Upper lobe of left lung (tissue), 6 donors: ENCODE data around the gene FAM151A. TPM values are rescaled to one million over a fixed set of nuclear protein-coding genes. Genes with fewer than 3 reads are reported as not detected.
A peak's percentile ranks its signal among the peaks of the same experiment; 100 is the strongest.

Experiments
- ATAC-seq, 2 donors: fragments of 200-7000 bp; cut with Tn5 transposase; one replicate each; pipeline ENCODE4 v1.9.1; 2022; ENCODE audit warnings: mild to moderate bottlenecking in 2 of 2, moderate library complexity in 2 of 2; ENCODE audit not compliant: low FRiP score in 2 of 2
- DNase-seq, 2 donors: peaks; one replicate each; pipeline ENCODE4 v3.0.0-alpha.2; 2019 to 2020
- H3K27ac ChIP-seq, 4 donors: fragments of 200-600 bp; sonication (generic); one replicate each; pipeline ENCODE4 v1.5.1; 2016 to 2019
- H3K27me3 ChIP-seq, 4 donors: fragments of 200-600 bp; sonication (generic); one replicate each; pipeline ENCODE4 v1.5.1; 2017 to 2019
- H3K36me3 ChIP-seq, 4 donors: fragments of 200-600 bp; sonication (generic); one replicate each; pipeline ENCODE4 v1.5.1; 2016 to 2019
- H3K4me1 ChIP-seq, 4 donors: fragments of 200-600 bp; sonication (generic); one replicate each; pipeline ENCODE4 v1.5.1; 2018 to 2019
- H3K4me3 ChIP-seq, 4 donors: fragments of 200-600 bp; sonication (generic); one replicate each; pipeline ENCODE4 v1.5.1; 2017 to 2019; ENCODE audit warnings: mild to moderate bottlenecking in 2 of 4, moderate library complexity in 1 of 4
- H3K9me3 ChIP-seq, 4 donors: fragments of 200-600 bp; sonication (generic); one replicate each; pipeline ENCODE4 v1.5.1; 2018 to 2019
- CTCF ChIP-seq, 6 experiments: fragments of 450-650 bp in 4 of 6; fragments of 200-600 bp in 2 of 6; sonication (generic) in 2 of 6; IDR thresholded peaks; one replicate each; pipeline ENCODE4 v1.5.1; 2016 to 2019; ENCODE audit warnings: antibody characterized with exemption in 6 of 6
- EP300 ChIP-seq, 4 donors: sonication (generic); formaldehyde crosslinking; IDR thresholded peaks; one replicate each; pipeline ENCODE4 v1.5.1; 2017; ENCODE audit warnings: antibody characterized with exemption in 4 of 4, control low read depth in 2 of 4
- POLR2A ChIP-seq, 4 donors: fragments of 450-650 bp; IDR thresholded peaks; one replicate each; pipeline ENCODE4 v1.5.1; 2016 to 2017; ENCODE audit warnings: antibody characterized with exemption in 4 of 4, mild to moderate bottlenecking in 2 of 4
- POLR2AphosphoS5 ChIP-seq, 2 donors: sonication (generic); formaldehyde crosslinking; IDR thresholded peaks; one replicate each; pipeline ENCODE4 v1.5.1; 2017; ENCODE audit warnings: antibody characterized with exemption in 2 of 2
- WGBS, 2 donors: methylation state at CpG; one replicate each; pipeline ENCODE4 v1.1.5; 2017 to 2018; 5-methylcytosine and 5-hydroxymethylcytosine counted together
- total RNA-seq, 6 donors: library from RNA; depleted of rRNA in 4 of 6; stranded (reverse); fragments of >200 nt in 4 of 6; gene quantifications; one replicate each; pipeline versions ENCODE4 v1.1.0 to v1.2.1, GENCODE V29; 2016 to 2021
- donor health status: DM: no; HTN: no; CAD: no; lungs with moderate emphysema.
- donor health status: DM: no; HTN: yes; CAD: no; lungs with severe emphysema.

The FAM151A gene
- total RNA-seq, 6 donors from 2014 or later = not detected

- H3K27ac ChIP-seq = no peak overlapping the region
- WGBS, 2 donors = 45 to 48% methylated on average over 6 to 8 of the region's 8 CpGs
- H3K36me3 ChIP-seq = no peaks in the 10 kb centered on the region
- no peak for DNase-seq
- H3K4me3 ChIP-seq = no peak overlapping the region
- H3K9me3 ChIP-seq = no peaks in the 10 kb centered on the region
- no peak for ATAC-seq
- H3K4me1 ChIP-seq = peaks cover 0 to 11% (median 3%) of the 10 kb centered on the region in 4 donors
- TF ChIP-seq CTCF (IDR thresholded peaks at IDR 0.05) = no peak
- no peak for TF ChIP-seq POLR2A (IDR thresholded peaks at IDR 0.05)
- TF ChIP-seq POLR2AphosphoS5 (IDR thresholded peaks at IDR 0.05) = no peak
- TF ChIP-seq EP300 (IDR thresholded peaks at IDR 0.05) = no peak
- no peaks in the 10 kb centered on the region for H3K27me3 ChIP-seq
These were observed 51.4 kb downstream of the FAM151A start for GRCh38 chr1:54571803-54572541.

DNA sequence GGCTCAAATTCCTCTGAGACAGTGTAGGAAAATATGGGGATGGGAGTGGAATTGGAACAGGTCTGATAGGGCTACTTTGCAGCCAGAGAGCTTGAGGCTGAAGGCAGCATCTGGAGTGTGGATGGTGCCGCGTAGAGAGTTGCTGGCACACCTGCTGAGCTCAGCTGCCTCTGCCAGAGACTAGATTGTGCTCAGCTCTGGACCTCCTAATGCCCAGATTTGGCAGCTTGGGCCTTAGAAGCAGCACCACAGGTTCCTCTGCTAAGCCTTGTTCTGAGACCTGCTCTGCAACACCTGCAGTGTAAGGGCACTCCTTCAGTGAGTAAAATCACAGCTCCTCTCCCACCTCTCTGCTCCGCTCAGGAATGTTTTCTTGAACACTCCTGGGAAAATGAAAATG is 52.0 kb downstream of the FAM151A start:
- H3K27ac ChIP-seq = no peak overlapping the region
- DNase-seq = no peak
- no peak for ATAC-seq
- no peaks in the 10 kb centered on the region for H3K36me3 ChIP-seq
- H3K4me3 ChIP-seq = no peak overlapping the region
- TF ChIP-seq POLR2AphosphoS5 (IDR thresholded peaks at IDR 0.05) = no peak
- WGBS, 2 donors = 81 to 94% methylated on average over 3 of the region's 3 CpGs
- H3K27me3 ChIP-seq = no peaks in the 10 kb centered on the region
- H3K4me1 ChIP-seq = peaks cover 0 to 11% (median 3%) of the 10 kb centered on the region in 4 donors
- H3K9me3 ChIP-seq = no peaks in the 10 kb centered on the region

- ATAC-seq (no peak), DNase-seq (no peak)
- no peak overlapping the region for H3K4me3 ChIP-seq
- 93 to 95% methylated on average over 5 of the region's 5 CpGs for WGBS, 2 donors
- H3K4me1 ChIP-seq = peaks cover 0 to 11% (median 3%) of the 10 kb centered on the region in 4 donors
- TF ChIP-seq CTCF (IDR thresholded peaks at IDR 0.05) = no peak
- TF ChIP-seq EP300 (IDR thresholded peaks at IDR 0.05) = no peak
- no peak for TF ChIP-seq POLR2A (IDR thresholded peaks at IDR 0.05)
- no peak for TF ChIP-seq POLR2AphosphoS5 (IDR thresholded peaks at IDR 0.05)
- H3K36me3 ChIP-seq = no peaks in the 10 kb centered on the region
- H3K9me3 ChIP-seq = no peaks in the 10 kb centered on the region
- H3K27me3 ChIP-seq = no peaks in the 10 kb centered on the region
- H3K27ac ChIP-seq = no peak overlapping the region
These were observed 53.2 kb downstream of the FAM151A start for GRCh38 chr1:54570161-54570560.

- no peaks in the 10 kb centered on the region for H3K9me3 ChIP-seq
- H3K4me1 ChIP-seq = peaks cover 0 to 11% (median 3%) of the 10 kb centered on the region in 4 donors
- TF ChIP-seq EP300 (IDR thresholded peaks at IDR 0.05) (no peak), CTCF (IDR thresholded peaks at IDR 0.05) (no peak), POLR2A (IDR thresholded peaks at IDR 0.05) (no peak), POLR2AphosphoS5 (IDR thresholded peaks at IDR 0.05) (no peak)
- 79 to 83% methylated on average over 4 of the region's 4 CpGs for WGBS, 2 donors
- no peak overlapping the region for H3K4me3 ChIP-seq
- H3K27me3 ChIP-seq = no peaks in the 10 kb centered on the region
- no peak for ATAC-seq
- H3K27ac ChIP-seq = no peak overlapping the region
- no peaks in the 10 kb centered on the region for H3K36me3 ChIP-seq
- no peak for DNase-seq
These were observed 54.0 kb downstream of the FAM151A start for GRCh38 chr1:54569339-54569738.

- 46 to 55% methylated on average over 5 of the region's 5 CpGs for WGBS, 2 donors
- Histone ChIP-seq H3K9me3 (no peaks in the 10 kb centered on the region), H3K4me1 (peaks cover 0 to 15% (median 6%) of the 10 kb centered on the region in 4 donors), H3K4me3 (no peak overlapping the region), H3K27me3 (no peaks in the 10 kb centered on the region), H3K36me3 (no peaks in the 10 kb centered on the region), H3K27ac (peak overlapping the region in 1 of 4 donors; percentile 23)
- TF ChIP-seq CTCF (IDR thresholded peaks at IDR 0.05) (no peak), POLR2A (IDR thresholded peaks at IDR 0.05) (peak in 1 of 4 donors; percentile 31), POLR2AphosphoS5 (IDR thresholded peaks at IDR 0.05) (no peak), EP300 (IDR thresholded peaks at IDR 0.05) (no peak)
- peak in 1 of 2 donors; percentile 74 for ATAC-seq
- DNase-seq = no peak
These were observed 55.4 kb downstream of the FAM151A start for GRCh38 chr1:54567961-54568360.
